ENCODE results near the gene CENPF. TPM values are rescaled to one million over a fixed set of nuclear protein-coding genes. Genes with fewer than 3 reads are reported as not detected.

CENPF gene
- polyA plus RNA-seq, 1 donor from 2014 or later: 5.4 TPM

DNA sequence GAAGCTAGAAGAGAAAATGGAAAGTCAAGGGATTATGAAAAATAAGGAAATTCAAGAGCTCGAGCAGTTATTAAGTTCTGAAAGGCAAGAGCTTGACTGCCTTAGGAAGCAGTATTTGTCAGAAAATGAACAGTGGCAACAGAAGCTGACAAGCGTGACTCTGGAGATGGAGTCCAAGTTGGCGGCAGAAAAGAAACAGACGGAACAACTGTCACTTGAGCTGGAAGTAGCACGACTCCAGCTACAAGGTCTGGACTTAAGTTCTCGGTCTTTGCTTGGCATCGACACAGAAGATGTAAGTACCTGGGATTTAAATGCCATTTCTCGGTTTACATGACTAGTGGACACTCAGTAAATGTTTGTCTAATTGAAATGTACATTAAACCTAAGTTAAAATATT, 40.0 kb downstream of the CENPF start:
- TF ChIP-seq, protein P1, sequence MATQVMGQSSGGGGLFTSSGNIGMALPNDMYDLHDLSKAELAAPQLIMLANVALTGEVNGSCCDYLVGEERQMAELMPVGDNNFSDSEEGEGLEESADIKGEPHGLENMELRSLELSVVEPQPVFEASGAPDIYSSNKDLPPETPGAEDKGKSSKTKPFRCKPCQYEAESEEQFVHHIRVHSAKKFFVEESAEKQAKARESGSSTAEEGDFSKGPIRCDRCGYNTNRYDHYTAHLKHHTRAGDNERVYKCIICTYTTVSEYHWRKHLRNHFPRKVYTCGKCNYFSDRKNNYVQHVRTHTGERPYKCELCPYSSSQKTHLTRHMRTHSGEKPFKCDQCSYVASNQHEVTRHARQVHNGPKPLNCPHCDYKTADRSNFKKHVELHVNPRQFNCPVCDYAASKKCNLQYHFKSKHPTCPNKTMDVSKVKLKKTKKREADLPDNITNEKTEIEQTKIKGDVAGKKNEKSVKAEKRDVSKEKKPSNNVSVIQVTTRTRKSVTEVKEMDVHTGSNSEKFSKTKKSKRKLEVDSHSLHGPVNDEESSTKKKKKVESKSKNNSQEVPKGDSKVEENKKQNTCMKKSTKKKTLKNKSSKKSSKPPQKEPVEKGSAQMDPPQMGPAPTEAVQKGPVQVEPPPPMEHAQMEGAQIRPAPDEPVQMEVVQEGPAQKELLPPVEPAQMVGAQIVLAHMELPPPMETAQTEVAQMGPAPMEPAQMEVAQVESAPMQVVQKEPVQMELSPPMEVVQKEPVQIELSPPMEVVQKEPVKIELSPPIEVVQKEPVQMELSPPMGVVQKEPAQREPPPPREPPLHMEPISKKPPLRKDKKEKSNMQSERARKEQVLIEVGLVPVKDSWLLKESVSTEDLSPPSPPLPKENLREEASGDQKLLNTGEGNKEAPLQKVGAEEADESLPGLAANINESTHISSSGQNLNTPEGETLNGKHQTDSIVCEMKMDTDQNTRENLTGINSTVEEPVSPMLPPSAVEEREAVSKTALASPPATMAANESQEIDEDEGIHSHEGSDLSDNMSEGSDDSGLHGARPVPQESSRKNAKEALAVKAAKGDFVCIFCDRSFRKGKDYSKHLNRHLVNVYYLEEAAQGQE (IDR thresholded peaks at IDR 0.05; ENCODE audit: borderline replicate concordance): no peak
- TF ChIP-seq EZH2 (IDR thresholded peaks at IDR 0.05; ENCODE audit: borderline replicate concordance, insufficient read depth, low read length, poor library complexity, severe bottlenecking) (no peak), TAF1 (IDR thresholded peaks at IDR 0.05; ENCODE audit: low read depth) (no peak), EP300 (conservative IDR thresholded peaks at IDR 0.05; ENCODE audit: poor library complexity, severe bottlenecking) (no peak), SMC3 (conservative IDR thresholded peaks at IDR 0.05; ENCODE audit: poor library complexity) (no peak), MXI1 (conservative IDR thresholded peaks at IDR 0.05; ENCODE audit: poor library complexity, severe bottlenecking) (no peak), POLR2AphosphoS5 (IDR thresholded peaks at IDR 0.05) (no peak), RAD21 (conservative IDR thresholded peaks at IDR 0.05) (no peak)
- TF ChIP-seq, protein P2, sequence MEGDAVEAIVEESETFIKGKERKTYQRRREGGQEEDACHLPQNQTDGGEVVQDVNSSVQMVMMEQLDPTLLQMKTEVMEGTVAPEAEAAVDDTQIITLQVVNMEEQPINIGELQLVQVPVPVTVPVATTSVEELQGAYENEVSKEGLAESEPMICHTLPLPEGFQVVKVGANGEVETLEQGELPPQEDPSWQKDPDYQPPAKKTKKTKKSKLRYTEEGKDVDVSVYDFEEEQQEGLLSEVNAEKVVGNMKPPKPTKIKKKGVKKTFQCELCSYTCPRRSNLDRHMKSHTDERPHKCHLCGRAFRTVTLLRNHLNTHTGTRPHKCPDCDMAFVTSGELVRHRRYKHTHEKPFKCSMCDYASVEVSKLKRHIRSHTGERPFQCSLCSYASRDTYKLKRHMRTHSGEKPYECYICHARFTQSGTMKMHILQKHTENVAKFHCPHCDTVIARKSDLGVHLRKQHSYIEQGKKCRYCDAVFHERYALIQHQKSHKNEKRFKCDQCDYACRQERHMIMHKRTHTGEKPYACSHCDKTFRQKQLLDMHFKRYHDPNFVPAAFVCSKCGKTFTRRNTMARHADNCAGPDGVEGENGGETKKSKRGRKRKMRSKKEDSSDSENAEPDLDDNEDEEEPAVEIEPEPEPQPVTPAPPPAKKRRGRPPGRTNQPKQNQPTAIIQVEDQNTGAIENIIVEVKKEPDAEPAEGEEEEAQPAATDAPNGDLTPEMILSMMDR (IDR thresholded peaks at IDR 0.05; ENCODE audit: poor library complexity, severe bottlenecking): no peak

DNA sequence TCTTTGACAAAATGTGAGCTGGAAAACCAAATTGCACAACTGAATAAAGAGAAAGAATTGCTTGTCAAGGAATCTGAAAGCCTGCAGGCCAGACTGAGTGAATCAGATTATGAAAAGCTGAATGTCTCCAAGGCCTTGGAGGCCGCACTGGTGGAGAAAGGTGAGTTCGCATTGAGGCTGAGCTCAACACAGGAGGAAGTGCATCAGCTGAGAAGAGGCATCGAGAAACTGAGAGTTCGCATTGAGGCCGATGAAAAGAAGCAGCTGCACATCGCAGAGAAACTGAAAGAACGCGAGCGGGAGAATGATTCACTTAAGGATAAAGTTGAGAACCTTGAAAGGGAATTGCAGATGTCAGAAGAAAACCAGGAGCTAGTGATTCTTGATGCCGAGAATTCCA, 42.7 kb downstream of the CENPF start:
- Histone ChIP-seq H3K9me3 (ENCODE audit: low read length) (no peaks in the 10 kb centered on the region), H3K4me3 (ENCODE audit: low read length) (no peak overlapping the region), H3K4me2 (ENCODE audit: low read length) (no peak overlapping the region), H3K27ac (ENCODE audit: low read length) (no peak overlapping the region), H4K20me1 (ENCODE audit: insufficient read depth) (no peaks in the 10 kb centered on the region), H3K79me2 (replicated peaks; ENCODE audit: insufficient read depth, low read length) (no peaks in the 10 kb centered on the region), H3K9ac (ENCODE audit: low read length) (no peak overlapping the region), H3K27me3 (ENCODE audit: insufficient read depth, low read depth, low read length) (no peaks in the 10 kb centered on the region), H3F3A (ENCODE audit: insufficient read depth, low read length, poor library complexity, severe bottlenecking) (no peaks in the 10 kb centered on the region), H3K9me2 (ENCODE audit: insufficient read depth, low read length) (no peaks in the 10 kb centered on the region), H2AFZ (ENCODE audit: low read depth, low read length) (no peak overlapping the region), H3K36me3 (ENCODE audit: insufficient read depth, low read length) (no peaks in the 10 kb centered on the region)
- no peak for TF ChIP-seq MXI1 (conservative IDR thresholded peaks at IDR 0.05; ENCODE audit: poor library complexity, severe bottlenecking)
- no peak for TF ChIP-seq EZH2 (IDR thresholded peaks at IDR 0.05; ENCODE audit: borderline replicate concordance, insufficient read depth, low read length, poor library complexity, severe bottlenecking)

More for the DNA sequence above, 40.0 kb downstream of the CENPF start:
- Histone ChIP-seq H3K27ac (ENCODE audit: low read length) (no peak overlapping the region), H3K4me2 (ENCODE audit: low read length) (no peak overlapping the region), H4K20me1 (ENCODE audit: insufficient read depth) (no peaks in the 10 kb centered on the region), H3K9ac (ENCODE audit: low read length) (no peak overlapping the region), H3K9me2 (ENCODE audit: insufficient read depth, low read length) (no peaks in the 10 kb centered on the region), H2AFZ (ENCODE audit: low read depth, low read length) (no peak overlapping the region), H3K27me3 (ENCODE audit: insufficient read depth, low read depth, low read length) (no peaks in the 10 kb centered on the region), H3K4me3 (ENCODE audit: low read length) (no peak overlapping the region), H3F3A (ENCODE audit: insufficient read depth, low read length, poor library complexity, severe bottlenecking) (no peaks in the 10 kb centered on the region), H3K79me2 (replicated peaks; ENCODE audit: insufficient read depth, low read length) (no peaks in the 10 kb centered on the region), H3K9me3 (ENCODE audit: low read length) (no peaks in the 10 kb centered on the region), H3K36me3 (ENCODE audit: insufficient read depth, low read length) (no peaks in the 10 kb centered on the region)

DNA sequence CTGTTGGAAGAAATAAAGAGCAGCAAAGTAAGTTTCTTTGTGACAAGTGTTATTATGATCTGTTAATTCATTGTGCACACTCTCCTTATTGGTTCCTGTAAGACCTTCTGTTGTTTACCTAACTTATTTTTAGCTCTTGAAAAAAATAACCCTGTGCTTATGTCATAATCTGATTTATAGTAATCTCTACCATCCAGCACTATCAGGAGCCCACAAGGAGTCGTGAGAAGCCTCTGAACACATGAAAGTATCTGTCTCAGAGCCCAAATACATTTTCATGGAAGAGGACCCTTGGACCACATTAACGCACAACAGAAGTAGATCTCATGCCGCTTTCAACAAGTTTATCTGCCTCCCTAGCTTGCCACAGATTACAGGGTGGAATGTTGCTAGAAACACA, 45.8 kb downstream of the CENPF start:
- no peaks in the 10 kb centered on the region for H3K79me2 ChIP-seq (replicated peaks; ENCODE audit: insufficient read depth, low read length)
- TF ChIP-seq EP300 (conservative IDR thresholded peaks at IDR 0.05; ENCODE audit: poor library complexity, severe bottlenecking) (no peak), RAD21 (conservative IDR thresholded peaks at IDR 0.05) (no peak)
- no peaks in the 10 kb centered on the region for H3K27me3 ChIP-seq (ENCODE audit: insufficient read depth, low read depth, low read length)
- H3K4me3 ChIP-seq (ENCODE audit: low read length): no peak overlapping the region
- no peaks in the 10 kb centered on the region for H4K20me1 ChIP-seq (ENCODE audit: insufficient read depth)
- no peaks in the 10 kb centered on the region for H3K9me3 ChIP-seq (ENCODE audit: low read length)
- no peaks in the 10 kb centered on the region for H3K36me3 ChIP-seq (ENCODE audit: insufficient read depth, low read length)
- no peak overlapping the region for H2AFZ ChIP-seq (ENCODE audit: low read depth, low read length)
- no peaks in the 10 kb centered on the region for H3K9me2 ChIP-seq (ENCODE audit: insufficient read depth, low read length)
- no peak overlapping the region for H3K4me2 ChIP-seq (ENCODE audit: low read length)
- no peak overlapping the region for H3K9ac ChIP-seq (ENCODE audit: low read length)
- no peak overlapping the region for H3K27ac ChIP-seq (ENCODE audit: low read length)
- H3F3A ChIP-seq (ENCODE audit: insufficient read depth, low read length, poor library complexity, severe bottlenecking): no peaks in the 10 kb centered on the region

Data from neural cell (in vitro differentiated cells).